Lower leg skin (tissue), 3 donors: ENCODE data around the gene DHRS9.

Source experiments
- CTCF ChIP-seq, 3 donors: fragments of 450-650 bp; IDR thresholded peaks; one replicate each; pipeline ENCODE4 v1.5.1; 2016; ENCODE audit warnings: antibody characterized with exemption in 3 of 3, mild to moderate bottlenecking in 3 of 3, moderate library complexity in 2 of 3
- POLR2A ChIP-seq, 2 donors: fragments of 450-650 bp; IDR thresholded peaks; one replicate each; pipeline ENCODE4 v1.6.1; 2016 to 2017; ENCODE audit warnings: antibody characterized with exemption in 2 of 2, mild to moderate bottlenecking in 1 of 2, moderate library complexity in 1 of 2

- TF ChIP-seq CTCF (IDR thresholded peaks at IDR 0.05) (no peak), POLR2A (IDR thresholded peaks at IDR 0.05) (no peak)
Observed at GRCh38 chr2:169112841-169113240, 43.5 kb downstream of the DHRS9 start.
